GM21526 (cell line): ENCODE measurements around the gene KNDC1.

Experiments used
- ATAC-seq: cut with Tn5 transposase; IDR thresholded peaks from one replicate; pipeline ENCODE4 v1.9.1; 2021; ENCODE audit warnings: moderate library complexity; ENCODE audit not compliant: unreplicated experiment, low FRiP score

Gene KNDC1

DNA sequence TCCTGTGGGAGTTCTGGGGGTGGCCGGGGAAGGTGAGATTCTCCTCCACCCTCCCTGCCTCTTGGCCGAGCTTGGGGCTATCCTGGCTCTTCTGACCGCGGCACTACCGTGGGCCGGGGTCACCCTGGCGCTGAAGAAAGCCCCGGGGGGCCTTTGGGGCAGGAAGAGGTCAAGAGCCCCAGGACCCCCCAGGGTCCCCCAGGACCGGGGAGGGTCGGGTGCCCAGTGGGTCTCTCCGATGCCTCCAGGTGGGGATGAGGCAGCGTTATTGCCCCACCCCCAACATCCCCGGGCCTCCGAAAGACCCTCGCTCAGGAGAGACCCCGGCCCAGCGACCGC lies 439 bp upstream of the KNDC1 start:
- no peak for ATAC-seq

DNA sequence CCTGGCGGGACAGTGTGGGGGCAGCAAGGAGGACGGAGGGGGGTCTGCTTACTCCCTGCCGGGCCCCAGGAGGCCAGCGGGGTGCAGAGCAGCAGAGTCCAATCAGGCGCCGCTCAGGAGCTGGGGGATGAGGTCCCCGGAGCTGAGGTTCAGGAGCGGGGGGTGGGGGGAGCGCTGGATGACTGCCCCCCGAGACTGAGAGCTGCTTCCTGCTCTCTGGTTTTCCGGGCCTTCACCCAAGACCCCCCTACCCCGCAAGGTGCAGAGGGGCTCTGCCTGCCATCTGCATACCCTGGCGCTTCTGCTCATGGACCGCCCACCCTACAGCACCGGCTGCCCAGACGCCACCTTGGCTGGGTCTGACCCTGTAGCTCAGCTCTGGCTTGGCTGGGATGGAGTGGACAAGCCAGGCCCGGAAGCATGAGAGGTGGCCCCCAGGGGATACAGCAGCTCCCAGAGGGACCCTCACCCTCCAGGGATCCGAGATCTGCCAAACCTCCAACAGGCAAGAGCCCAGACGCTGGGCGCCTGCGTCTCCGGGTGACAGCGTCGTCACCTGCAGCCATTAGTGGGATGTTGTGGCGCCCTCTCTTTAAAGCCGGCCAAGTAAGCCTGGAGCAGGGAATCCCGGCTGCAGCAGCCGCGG lies 930 bp downstream of the KNDC1 start:
- ATAC-seq, result no peak

DNA sequence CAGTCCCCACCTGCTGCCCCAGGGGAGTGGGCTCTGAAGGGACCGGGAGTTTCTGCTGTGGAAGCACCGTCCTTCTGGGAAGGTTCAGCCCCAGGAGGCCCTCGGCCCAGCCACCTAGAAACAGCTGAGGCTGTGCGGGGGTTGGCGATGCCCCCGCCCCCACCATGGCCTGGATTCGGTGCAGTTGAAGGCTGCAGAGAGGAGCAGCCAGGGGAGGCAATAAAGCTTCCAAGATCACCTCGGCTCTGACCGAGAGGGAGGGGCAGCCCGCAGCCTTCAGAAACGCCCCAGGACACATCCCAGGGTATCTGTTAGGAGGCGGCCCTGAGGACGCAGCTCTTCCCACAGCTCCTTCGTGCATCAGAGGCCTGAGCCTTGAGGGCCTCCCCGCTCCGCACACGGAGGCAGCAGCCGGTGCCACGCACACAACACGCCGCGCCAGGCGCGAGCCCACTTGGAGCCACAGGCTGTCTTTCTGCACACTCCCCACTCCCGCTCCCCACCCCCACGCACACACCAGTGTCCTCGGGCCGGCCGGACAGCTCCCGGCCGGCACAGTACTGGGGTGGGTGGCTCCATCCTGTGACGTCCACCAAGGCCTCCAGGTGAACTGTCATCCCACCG lies 1.6 kb downstream of the KNDC1 start:
- no peak for ATAC-seq

DNA sequence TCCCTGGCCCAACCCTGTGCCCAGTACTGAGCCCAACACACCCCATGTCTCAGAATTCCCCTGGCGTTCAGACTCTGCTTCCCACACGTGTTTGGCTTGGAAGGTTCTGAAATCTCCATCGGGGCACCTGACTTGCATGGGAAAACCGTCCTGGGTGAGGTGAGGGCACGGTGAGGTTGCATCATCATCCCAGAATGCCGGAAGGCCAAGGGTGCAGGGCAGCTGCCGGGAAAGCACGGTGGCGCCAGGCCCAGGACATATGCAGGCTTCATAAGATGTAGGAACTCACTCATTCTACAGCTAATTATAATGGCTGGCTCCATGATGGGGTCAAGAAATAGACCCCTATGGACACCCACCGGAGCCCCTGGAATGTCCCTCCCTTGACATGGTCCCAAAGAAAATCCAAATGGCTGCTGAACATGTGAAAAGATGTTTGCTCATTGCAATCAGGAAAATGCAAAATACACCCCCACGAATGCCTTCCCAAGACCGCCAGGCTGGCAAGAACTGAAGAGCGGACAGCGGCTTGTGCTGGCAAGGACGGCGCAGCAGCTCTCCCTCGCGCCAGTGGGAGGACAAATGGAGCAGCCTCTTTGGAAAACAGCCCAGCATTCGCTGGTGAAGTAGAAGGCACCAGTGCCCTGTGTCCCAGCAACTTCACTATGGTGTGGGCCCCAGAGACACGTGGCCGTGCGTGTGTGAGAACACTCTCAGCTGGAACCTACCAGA lies 2.3 kb downstream of the KNDC1 start:
- ATAC-seq, result no peak

DNA sequence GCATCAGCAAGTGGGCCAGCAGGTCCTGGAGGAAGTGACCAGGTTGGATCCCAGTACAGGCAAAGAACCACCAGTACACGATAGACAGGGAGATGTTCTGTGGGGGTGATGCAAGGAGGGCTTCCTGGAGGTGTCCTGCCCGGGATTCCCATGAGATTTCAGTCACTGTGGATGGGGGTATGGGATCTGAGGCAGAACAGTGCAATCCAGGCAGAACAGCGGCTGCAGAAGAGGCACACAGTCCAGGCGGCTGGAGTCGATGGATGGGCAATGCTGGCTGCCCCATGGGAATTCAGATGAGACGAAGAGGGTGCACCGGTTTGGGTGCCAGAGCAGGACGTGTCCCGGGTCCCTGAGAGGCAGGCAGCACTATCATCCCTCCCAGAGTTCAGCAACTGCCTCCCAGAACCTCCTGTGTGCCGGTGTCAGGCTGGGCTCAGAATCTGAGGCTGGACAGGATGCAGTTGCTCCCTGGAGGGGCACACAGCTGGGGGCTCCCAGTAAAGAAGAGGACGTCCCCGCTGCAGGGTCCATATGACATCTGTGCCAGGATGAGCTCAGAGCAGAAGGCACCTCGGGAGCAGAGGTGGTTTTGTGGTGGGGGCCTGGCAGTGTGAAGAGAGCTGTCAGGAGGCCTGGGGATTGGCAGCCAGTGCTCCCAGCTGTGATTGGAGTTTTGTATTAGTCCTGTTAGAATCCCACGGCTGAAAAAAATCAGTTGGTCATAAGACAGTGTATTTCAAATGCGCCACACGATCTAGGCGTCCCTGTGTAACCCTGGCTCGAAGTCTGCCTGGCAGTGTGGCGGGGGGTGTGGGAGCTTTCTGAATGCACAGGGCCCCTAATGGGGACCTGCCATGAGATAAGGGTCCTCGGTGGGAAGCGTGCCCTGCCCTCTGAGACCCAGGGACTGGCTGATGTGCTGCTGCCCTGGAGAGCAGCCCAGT lies 3.2 kb downstream of the KNDC1 start:
- ATAC-seq, result no peak

DNA sequence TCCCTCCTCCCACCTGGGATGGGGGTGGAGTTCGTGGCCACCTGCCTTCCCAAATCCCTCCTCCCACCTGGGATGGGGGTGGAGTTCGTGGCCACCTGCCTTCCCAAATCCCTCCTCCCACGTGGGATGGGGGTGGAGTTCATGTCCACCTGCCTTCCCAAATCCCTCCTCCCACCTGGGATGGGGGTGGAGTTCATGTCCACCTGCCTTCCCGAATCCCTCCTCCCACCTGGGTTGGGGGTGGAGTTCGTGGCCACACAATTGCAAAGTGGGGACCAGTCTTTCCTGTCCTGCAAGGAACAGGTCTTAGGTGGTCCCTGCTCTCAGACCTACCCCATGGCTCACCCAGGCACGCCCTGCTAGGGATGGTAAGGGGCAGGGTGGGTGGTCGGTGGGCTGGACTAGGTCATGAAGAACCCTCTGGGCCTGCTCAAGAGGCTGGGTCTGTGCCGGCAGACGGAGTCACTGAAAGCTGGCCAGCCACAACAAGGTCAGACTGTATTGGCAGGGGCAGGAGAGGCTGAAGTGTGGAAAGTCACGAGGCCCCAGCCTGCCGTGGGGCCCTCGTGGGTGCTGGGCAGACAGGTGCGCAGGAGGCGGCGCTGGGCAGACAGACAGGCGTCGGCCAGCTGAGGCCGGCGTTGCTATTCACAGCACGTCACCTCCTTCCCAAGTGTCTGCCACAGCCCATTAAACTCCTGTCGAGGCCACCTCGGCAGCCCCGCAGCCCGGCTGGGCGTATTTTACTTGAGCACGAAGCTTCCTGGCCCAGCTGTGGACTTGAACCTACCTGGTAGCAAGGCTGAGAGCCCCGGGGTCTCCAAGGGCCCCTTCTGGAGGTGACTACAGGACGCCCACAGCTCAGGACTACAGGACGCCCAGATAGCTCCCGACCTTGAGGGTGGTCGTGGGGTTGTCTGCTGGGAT lies 4.1 kb downstream of the KNDC1 start:
- no peak for ATAC-seq

DNA sequence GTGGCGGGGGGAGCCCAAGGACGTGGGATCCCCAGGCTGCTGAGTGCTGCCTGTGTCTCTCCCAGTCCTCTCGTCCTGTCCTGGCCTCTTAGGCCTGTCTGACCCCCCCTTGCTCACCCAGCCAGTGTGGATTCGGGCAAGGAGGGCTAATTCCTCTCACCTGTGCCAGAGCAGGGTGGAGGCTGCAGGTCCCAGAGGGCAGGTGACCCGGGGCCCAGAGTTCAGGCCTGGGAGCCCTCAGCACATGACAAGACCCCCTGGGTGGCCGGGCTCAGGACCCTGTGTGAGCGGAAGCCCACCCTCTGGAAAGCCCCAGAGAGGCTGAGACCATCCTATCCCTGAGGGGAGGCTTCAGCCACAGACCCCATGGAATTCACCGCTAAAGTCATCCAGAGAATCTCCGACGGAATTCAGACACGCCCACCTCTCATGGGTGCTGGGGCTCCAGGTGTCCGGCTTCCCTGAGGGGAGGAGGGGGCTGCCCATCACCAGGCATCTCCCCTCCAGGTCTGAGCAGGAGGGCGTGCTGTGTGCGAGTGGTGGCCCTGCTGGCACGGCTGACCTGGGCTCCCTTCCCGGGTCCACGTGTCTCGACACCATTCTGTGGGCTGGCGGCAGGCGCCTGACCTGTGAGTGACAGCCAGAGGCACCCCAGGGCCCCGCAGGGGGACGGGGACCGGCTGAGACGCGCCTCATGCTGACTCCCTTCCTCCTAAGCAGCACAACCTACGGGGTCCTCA lies 5.0 kb downstream of the KNDC1 start:
- no peak for ATAC-seq

DNA sequence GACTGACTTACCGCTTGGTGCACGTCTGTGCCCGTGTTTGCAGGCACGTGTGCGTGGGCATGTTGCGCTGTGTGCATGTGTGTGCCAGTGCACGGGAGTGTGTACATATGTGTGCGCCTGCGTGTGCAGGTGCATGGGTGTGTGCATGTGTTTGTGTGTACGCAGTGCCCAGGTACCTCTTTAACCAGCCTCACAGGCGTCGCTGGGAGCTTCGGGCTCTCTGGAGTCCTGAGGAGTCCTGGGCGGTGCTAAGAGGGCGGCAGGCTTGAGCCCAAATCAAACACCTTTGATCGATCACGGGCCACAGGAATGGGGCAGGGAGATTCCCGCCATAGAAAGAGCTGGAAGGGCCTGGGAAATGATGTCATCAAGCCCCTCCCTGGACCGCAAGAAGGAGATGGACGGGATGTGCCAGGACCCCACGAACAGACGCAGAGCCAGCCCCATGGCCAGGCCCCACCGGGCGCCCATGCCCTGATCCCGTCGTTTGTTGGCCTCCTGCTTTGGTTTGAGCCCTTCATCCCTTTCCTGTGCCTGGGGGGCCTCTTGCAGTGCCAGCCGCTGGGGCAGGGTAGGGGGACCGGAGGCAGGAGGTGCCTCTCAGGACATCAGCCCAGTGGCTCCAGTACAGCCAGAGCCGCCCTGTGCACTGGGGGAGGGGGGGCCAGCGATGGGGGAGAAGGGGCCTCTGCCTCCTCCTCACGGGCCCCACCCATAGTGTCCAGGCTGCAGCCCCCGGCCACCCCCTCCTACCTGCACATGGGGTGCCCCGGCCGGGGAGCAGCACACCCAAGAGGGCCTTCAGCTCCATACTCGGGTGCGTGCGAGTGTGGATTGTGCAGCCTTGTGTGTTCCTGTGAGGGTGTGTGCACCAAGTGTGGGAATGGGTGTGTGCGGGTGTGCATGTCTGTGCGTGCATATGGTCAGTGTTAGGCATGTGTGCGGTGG lies 5.8 kb downstream of the KNDC1 start:
- ATAC-seq, result no peak

DNA sequence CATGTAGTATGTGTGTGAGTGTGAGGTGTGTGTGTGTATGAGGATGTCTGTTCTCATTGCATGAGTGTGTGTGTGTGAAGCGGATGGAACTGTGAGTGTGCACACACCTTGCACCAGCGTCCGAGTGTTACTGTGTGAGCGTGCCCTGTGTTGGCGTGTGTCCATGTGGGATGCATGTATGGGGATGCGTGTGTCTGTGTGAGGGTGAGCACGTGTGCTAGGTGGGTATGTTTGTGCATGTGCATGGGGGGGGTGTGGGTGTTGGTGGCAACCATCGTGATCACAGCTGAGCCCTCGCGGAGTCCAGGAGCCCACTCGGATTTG lies 6.4 kb downstream of the KNDC1 start:
- ATAC-seq, result no peak

DNA sequence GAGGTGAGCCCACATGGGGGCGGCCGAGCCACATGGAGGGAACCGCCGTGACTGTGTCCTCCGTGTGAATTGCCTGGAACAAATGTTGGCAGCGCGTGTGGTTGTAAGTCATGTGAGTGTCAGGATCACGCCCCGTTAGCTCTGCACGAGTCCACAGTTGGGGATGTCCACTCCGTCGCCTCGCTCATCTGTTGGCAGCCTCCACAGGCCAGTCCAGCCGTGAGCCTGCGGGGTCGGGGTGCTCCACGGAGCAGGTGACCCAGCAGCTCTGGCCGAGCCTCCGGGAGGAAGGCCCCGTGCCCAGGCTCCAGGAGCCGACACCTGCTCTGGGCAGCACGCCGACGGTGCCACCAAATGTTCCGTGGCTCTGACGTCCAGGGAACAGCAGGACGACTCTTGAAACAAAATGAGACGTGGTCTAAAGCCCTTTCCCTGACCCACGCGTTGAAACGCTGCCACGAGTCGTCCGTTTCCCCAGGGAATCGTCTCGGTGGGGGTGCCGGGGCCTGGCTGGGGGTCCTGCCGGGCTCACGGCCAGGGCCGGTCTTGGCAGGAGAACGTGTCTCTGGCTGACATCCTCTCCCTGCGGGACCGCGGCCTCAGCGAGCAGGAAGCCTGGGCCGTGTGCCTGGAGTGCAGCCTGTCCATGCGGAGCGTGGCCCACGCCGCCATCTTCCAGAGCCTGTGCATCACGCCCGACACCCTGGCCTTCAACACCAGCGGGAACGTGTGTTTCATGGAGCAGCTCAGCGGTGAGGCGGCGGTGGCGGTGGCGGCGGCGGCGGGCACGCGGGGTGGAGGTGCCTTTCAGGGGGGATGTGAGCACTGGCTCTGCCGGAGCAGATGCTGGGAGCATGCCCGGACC lies 7.0 kb downstream of the KNDC1 start:
- ATAC-seq, result no peak

DNA sequence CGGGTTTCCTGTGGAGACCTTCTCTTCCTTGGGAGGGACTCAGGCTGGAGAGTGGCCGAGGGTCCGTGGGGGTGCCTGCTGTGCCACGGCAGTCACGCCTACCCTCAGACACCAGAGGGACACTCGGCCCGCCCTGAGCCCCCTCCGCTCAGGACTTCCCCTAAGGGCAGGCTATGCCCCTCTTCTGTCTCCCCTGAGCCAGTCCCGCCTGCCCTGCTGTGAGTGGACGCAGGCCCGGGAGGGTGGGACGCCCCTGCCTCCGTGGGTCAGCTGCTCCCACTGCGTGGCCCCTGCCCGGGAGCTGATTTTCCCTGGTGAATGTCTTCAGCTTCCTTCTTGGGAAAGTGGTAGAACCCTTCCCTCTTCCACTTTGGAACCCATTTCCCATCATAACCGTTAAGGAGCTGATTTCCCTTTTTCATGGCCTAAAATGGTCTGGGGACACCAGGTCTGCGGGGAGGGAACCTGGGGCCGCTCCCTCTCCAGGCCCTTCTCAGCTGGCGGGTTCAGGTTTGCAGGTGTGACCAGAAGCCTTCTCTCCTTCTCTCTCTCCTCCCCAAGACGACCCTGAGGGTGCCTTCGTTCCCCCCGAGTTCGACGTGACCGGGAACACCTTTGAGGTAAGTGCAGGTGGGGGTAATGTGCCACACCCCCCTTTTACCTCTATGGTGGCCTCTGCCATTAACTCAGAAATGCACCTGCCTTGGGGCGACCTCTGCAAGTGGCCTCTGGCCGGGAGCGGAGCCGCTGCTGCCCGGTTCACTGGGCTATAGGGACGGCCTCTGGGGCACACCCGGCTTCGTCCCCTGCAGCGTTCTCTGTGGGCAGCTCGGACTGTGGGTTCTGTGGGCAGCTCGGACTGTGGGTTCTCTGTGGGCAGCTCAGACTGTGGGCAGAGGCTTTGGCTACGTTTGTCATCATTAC lies 7.9 kb downstream of the KNDC1 start:
- ATAC-seq, result no peak

DNA sequence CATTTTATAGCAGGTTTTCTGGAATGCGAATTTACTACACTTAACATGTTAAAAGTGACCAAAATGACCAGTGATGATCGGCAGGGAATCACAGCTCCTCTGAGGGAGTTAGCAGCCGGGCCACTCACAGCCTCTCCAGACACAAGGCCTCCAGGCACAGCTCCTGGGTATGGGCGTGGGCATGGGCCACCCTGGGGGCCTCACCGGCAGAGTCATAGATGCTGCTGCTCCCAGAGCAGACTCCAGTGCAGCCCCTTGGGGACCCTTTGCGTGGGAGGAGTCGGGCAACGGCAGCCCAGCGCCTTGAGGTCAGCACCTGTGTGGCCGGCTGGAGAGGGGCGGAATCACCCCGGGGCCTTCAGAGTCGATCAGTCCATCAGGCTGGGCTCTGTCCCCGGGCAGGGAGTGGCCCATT lies 8.6 kb downstream of the KNDC1 start:
- ATAC-seq, result no peak

DNA sequence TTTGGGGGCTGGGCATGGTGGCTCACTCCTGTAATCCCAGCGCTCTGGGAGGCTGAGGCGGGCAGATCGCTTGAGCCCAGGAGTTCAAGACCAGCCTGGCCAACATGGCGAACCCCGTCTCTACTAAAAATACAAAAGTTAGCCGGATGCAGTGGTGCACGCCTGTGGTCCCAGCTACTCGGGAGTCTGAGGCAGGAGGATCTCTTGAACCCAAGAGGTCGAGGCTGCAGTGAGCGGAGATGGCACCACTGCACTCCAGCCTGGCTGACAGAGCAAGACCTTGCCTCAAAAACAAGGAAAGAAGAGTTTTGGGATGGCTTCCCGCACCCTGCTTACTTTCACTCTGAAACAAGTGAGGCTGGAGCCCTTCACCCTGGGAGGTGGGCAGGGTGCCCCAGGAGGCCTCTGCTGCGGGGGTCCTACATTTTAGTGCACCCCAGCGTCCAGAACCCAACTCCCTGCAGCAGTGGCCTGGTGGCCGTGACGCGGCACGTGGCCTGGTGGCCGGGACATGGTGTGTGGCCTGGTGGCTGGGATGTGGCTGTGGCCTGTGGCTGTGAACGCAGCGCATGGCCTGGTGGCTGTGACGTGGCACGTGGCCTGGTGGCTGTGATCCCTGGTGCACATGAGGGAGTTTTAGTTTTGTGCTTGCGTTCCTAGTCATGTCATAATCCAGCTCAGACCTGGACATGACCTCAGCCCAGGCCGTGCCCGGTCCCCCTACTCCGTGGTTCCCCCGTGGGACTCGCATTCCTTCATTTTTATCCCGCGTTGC lies 9.3 kb downstream of the KNDC1 start:
- no peak for ATAC-seq

DNA sequence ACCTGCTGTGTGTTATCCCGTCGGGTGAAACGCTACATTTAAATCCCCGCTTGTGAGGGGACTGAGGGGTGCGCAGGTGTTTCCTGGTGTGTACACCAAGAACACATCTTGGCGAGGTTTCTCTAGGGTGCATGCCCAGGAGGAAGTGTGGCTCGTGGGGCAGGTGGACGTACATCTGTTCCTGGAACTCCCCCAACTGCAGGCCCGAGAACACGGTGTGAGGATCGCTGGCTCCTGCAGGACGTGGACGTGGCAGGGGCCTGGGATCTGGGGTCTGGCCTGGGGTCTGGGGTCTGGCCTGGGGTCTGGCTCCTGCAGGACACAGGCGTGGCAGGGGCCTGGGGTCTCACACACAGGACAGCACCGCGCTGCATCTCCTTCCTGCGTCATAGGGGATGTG lies 10.1 kb downstream of the KNDC1 start:
- no peak for ATAC-seq

DNA sequence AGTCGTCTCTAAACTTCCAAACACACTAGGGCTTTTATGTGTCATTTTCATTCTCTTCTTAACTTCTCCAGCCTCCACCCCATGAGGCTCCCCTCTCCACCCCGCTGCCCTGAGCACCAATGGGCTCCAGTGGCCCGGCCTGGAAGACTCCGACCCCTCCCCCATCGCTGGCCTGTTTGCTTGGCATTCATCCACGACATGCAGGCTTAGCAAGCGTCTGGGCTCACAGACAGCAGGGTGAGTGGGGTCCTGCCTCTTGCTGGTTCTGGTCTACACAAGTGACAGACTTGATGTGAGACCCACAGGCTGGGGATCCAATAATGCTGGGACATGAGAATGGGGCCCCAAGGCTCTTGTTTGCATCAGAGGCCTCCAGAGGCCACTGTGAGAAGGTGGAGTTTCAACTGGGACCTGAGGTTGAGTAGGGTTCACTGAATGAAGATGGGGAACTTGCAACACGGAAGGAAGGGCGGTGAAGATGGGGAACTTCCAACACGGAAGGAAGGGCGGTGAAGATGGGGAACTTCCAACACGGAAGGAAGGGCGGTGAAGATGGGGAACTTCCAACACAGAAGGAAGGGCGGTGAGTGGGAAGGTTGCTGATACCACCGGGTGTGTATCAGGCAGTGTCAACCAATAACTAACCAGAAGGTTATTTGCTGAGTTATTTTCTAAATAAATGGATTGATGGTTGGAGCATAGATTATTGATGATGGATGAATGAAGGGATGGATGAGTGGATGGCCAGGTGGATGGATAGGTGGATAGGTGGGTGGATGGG lies 14.0 kb downstream of the KNDC1 start:
- ATAC-seq, result no peak
